Activated T-cell treated with anti-CD3 and anti-CD28 coated beads for 48 hours (primary cell): ENCODE data around the gene HNRNPA0.

ENCODE experiments used
- DNase-seq: peaks from one replicate; pipeline ENCODE4 v3.0.0-alpha.2; 2020; ENCODE audit warnings: low read depth

The HNRNPA0 gene

DNA sequence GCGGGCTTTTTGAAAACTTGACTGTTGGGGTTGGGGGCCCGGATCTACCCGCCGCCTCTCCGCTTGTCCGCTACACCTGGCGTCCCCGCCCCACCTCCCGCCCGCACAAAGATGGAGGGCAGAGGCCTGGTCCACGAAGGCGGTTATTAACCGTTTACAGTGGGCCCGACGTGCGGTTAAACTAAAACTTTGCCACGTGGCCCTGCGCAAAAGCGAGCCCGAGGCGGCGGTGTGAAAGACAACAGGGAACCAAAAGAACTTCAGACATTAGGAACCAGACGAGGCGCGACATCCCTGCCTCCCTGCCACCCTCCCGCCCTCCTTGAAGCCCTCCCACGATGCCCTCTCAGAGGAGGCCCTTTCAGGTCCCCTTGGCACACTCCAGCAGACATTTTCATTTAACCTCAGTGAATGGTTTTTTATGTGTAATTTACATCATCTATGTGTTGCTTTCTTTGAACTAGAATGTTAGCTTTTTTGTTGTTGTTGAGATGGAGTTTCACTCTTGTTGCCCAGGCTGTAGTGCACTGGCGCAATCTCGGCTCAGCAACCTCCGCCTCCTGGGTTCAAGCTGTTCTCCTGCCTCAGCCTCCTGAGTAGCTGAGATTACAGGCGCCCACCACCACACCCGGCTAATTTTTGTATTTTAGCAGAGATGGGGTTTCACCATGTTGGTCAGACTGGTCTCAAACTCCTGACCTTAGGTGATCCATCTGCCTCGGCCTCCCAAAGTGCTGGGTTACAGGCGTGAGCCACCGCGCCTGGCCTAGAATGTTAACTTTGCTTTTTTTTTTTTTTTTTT is 999 bp upstream of the HNRNPA0 start:
- no peak for DNase-seq

DNA sequence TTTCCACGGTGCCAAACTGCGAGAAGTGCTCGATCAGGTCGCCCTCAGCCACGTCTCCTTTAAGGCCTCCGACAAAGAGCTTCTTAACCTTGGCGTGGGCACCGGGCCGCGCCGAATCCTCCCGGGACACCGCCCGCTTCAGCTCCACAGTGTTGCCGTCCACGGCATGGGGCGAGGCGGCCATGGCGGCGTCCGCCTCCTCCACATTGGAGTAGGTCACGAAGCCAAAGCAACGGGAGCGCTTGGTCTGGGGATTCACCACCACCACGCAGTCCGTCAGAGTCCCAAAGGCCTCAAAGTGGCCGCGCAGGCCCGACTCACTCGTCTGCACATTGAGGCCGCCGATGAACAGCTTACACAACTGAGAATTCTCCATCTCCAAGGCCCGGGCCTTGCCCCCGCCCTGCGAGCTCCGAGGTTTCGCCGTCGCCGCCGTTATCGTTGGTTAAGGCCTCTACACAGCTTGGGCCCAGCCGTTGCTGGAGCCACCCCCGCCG is 424 bp downstream of the HNRNPA0 start:
- no peak for DNase-seq

DNA sequence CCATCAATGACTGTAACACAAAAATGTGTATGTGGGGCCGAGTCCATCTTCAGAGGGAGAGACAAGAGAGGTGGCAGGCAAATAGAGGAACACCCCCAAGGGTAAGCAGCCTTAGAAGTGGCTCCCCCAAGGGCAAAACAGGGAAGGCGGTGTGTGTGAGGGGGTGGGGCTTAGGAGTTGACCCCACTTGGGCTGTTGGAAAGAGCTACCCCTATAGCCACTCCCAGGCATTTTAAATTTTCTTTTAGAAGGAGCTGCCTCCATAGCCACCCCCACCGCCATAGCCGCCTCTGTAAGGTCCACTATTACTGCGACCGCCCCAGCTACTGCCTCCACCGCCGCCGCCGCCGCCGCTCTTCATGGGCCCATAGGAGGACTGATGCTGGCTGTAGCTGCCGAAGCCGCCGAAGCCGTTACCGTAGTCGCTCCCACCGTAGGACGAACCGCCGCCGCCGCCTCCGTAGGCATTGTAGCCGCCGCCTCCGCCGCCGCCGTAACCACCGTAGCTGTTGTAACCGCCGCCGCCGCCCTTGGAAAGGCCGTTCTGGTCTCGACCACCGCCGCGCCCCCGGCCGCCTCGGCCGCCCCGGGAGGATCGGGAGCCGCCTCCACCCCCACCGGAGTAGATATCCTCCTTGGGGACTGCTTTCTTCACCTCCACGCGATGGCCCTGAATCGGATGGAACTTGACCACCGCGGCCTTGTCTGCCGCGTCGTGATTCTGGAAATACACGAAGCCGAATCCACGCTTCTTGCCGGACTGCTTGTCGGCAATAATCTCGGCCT is 1.1 kb downstream of the HNRNPA0 start:
- DNase-seq = peak; percentile 27

DNA sequence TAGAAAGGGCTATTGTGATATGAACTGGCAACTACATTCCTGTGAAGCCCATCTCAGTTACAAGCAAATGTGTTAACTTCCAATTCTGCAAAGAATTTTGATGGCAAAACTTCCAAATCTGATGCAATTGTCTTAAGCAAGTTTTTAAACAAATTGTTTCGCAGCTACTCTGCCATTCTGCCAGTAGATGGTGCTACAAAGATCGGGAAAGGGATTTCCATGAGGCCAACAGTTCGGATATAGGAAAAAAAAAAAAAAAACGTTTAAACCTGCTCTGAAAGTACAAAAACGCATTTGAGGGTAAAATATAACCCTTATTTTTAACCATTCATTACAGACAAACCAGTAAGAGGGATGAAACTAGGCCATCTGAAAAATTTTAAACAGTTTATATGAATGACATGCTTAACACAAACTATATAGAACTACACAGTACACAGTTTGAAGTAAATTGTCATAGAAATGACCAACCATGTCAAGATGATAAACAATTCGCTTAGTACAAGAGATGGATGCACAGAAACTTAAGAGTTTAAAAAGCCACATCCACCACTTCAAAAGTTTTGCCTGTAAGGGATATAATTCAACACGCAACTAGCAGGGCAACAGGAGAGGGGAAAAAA is 2.2 kb downstream of the HNRNPA0 start:
- DNase-seq = no peak

DNA sequence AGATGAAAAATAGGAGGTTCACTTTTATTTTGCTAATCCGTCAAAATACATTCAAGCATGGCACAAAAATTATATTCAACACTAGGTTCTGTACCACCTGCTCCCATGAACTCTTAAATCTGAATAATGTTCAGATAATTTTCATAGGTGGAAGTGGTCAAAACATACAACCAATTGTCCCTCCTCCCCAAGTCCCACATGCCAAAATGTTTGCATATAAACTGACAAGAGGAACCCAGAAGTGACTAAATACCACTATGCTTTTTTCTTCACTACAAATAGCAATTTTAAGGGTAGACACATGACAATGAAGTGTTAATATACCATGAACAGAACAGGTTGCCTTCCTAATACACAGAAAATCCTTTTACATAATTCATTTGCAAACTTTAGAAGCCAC is 3.7 kb downstream of the HNRNPA0 start:
- no peak for DNase-seq

DNA sequence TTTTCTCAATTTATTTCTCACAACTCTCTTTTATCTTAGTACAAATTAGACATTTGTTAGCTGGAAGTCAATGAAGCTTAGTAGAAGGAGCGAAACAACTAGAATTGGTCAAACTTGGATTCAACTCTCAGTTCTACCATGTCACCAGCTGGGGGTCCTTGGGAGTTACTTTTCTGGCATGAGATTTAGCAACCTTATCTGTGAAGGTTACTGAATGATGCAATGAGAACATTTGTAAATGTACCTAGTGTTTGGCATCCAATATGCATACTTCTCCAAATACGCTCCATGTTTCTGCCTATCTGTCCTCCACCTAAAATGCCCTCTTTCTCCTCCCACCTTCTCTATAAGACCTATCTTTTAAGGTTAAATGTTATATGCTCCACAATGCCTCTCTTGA is 6.3 kb downstream of the HNRNPA0 start:
- DNase-seq = no peak

DNA sequence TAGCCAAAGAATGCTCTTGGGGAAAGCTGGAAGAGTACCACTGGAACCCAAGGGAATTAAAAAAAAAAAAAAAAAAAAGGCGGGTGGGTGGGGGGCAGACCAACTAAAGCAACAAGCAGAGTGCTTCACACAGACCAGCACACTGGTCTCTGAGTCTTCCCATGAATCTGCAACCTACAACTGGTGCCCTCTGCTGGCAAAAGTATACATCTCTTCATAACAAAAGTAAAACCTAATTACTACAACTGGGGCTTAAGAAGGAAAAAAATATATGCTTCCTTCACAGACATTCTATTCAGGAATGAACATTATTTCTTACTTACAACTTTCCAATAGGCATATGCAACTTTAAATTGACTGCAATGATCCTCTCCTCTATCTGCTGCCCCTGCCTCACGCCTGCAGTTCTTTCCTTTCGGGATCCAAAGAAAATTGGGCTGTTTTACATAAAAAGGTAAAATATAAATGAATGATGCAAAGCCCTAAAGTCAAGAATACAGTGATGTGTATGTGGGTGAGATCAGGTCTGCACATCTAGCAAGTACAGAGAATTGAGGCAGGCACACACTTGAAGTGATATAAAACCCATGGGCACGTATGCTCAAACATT is 11.0 kb downstream of the HNRNPA0 start:
- DNase-seq = peak; percentile 19

DNA sequence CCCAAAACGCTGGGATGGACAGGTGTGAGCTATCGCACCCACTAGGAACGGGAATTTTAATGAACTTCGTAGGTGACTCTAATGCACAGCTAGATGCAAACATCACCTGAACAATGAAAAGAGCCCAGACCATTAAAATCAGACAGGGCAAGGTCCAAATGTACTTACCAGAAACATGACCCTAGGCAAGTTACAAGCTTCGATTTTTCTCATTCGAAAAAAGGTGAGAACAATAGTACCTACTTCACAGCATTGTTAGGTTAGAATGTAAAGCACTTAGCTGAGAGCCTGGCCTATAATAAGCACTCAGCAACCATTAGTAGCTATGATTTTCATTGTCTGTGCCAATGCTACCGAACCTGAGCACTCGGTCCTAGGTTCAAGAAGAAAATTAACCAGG is 12.4 kb downstream of the HNRNPA0 start:
- DNase-seq = no peak

DNA sequence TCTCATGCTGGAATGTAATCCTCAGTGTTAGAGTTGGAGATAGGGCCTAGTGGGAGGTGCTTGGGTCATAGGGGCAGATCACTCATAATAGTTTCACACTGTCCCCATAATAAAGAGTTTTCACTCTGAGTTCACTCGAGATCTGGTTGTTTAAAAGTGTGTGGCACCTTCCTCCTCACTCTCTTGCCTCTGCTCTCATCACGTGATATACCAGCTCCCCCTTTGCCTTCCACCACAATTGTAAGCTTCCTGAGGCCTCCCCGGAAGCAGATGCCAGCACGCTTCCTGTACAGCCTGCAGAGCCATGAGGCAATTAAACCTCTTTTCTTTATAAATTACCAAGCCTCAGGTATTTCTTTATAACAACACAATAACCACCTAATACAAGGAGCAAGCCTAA is 14.4 kb downstream of the HNRNPA0 start:
- no peak for DNase-seq

DNA sequence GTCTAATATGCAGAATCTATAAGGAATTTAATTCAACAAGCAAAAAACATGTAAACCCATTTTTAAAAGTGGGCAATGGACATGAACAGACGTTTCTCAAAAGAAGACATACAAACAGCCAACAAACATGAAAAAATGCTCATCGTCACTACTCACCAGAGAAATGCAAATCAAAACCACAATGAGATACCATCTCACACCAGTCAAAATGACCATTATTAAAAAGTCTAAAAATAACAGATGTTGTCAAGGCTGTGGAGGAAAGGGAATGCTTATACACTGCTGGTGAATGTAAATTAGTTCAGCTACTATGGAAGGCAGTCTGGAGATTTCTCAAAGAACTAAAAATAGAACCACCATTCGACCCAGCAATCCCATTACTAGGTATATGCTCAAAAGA is 15.2 kb downstream of the HNRNPA0 start:
- DNase-seq = no peak

DNA sequence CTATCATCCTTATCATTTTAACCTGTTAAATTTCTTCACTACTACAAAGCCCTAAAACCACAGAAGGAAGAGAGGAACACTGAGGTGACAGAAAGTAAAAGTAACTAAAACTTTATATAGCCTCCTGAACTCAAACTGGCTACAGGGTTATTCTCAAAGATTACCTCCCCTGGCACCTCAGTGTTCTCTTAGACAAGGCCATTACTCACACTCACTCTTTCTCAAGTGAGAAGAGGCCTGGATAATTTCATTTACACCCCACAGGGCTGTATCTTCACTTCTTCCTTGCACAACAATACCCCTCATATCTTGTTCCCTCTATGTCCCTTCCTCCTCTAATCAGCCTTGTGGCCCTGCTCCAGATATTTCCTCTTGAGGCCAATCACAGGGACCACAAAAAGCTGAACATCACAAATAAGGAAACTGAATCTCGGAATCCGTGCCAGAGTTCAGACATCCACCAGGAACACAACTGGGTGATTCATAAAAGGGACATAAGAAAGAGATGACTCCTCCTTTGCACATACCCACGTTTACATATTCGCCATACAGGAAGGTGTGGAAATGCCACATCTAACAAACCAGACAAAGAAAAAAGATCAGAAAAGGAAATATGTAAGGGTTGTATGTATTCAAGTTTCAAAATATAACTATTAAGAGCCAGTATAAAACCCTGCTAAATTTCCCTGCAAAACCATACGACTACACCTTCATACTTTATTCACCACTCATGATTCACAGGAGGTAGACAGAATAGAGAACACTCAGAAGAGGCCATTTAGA is 16.6 kb downstream of the HNRNPA0 start:
- DNase-seq = peak; percentile 21

DNA sequence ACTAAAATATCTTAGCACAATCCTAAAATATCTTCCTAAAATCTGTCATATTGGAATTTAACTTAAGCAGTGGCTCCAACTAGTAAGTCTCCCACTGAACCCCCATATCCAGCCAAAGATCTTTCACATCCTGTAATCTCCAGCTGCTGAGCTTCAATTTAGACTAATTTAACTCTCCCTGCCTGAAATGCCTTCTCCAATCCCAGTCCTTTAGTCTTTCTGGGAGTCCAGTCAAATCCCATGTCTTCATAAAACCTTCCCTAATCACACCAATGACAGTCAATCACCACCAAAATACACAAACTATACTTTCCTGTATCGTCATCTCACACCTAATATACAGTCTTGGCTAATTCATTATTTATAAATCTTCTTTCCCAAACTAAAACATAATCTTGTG is 17.7 kb downstream of the HNRNPA0 start:
- no peak for DNase-seq

DNA sequence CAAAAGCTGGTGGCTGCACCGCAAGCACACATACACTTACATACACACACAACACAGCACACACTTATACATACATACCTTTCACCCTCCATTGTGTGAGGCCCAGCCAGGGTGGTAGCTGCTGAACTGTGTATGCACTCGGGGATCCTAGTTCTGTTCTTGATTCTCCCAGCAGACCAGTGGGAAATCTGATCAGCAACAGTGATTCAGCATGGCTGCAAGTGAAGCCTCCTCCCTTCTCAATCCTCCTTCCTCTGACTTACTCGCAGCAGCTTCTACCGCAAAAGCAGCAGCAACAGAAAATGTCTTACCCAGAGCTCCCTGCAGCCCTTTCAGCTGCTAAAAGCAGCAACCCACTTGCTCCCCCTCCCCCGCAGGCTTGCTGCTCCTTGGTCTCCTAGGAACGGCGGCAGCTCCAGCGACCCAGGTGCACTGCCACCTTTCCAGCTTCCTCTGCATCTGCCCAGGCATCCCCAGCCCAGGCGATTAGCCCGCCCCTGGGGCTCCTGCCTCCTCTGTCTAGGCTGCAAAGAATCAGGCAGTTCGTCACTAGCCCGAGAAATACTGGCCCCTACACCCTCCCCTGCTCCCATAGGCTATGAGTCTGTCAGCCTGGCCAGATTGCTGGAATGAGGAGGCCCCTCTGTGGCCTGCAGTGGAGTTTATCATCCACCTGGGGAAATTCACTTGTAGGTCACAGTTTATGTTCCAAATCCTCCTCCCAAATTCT is 18.4 kb downstream of the HNRNPA0 start, which contains the start of gene KLHL3:
Gene KLHL3 (minus strand): TSS at position 535 of the 730 bp plus-strand sequence. CDS start 443 bp downstream, at position 92.
- DNase-seq = peak; percentile 16

DNA sequence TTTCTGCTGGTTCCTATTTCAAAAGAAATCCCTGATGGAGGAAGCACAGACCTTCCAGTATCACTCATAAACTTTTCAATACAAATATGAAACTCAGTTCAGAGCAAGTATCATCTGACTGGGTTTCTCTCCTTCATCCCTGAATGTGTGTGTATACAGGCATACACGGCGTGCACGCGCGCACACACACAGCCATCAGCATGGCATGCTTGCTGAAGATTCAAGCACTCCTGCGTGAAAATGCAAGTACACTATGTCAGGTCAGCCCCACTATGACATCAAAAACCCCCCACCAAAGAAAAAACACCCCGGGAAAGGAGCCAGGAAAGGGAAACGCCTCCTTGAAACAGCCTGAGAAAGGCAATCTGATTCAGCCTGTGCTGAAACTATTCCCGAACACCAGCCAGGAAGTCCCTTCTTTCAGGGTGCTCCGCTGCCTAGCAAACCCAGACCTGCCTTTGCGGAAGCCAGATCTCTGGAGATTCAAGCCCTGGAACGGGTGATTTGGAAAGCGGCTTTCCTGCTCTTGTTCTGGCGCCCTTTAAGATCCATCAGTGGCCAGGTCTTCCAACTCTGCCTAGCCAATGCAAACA is 19.1 kb downstream of the HNRNPA0 start:
- no peak for DNase-seq

DNA sequence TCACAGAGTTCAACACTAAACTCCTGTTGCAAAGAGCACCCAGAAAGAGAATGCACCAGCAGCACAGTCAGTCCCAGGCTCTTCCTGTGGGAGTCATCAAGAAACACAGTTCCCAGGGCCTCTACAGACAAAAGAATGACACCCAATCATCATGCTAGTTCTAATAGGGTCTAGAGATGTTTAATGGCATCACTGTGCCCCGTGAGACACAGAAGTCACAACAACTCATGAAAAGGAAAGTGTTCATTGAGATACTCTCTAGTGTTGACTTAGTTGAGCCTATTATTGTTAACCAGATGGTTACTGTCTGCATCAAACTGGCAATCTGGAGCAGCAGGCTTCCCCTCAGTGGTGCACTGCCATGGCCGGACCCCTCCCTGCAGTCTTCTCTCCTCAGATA is 19.8 kb downstream of the HNRNPA0 start:
- no peak for DNase-seq

DNA sequence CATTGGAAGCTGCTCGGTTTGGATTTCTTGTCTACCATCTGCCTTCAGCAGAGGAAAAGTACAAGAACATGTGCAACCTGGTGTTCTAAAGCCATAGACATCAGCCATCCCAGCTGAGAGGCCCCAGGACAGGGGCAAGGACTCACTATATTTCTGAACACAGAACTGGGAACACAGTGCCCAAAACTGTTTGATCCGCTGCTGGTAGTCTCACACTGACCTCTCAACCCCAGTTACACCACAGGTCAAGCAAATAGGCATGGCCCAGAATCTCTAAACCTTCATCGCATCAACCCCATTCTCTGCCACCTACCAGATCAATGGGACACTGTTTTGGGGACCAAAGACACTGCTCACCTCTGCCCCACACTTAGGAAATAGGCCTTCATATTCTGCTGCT is 20.2 kb downstream of the HNRNPA0 start:
- DNase-seq = no peak

DNA sequence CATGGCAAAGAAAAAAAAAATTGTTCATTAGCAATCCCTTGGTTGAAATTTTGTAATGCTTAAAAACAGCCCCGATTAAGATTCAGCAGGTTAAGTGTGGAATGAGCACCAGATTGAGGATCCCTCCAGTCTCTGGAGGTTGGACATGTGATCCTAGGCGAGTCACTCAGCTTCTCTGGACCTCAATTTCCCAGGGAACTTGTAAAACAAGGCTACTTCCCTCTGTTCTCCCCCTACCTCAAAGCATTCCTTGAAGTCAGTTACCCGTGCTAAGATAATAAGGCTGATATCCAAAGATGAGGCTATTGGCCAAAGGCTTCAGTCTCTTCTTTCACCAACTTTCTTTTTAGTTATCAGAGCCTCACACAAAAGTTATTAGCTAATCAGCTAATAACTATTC is 21.2 kb downstream of the HNRNPA0 start:
- DNase-seq = no peak

DNA sequence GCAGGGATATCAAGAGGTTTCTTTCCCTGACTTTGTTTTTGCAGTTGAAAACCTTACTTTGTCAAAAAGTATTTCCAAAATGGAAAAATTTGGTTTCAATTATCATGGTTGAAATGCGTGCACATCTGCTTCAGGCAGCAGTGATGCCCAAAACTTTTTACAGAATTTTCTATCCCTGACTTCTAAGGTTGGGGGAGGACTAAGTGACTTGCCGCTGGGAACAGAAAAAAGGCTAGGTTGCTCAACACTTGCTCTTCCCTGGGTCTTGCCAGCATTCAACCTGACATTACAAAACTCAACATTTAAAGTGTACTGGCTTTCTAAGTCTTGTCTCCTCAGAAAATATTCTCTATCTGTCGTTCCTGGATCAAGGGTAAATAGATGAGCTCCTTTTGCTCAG is 23.0 kb downstream of the HNRNPA0 start:
- no peak for DNase-seq

DNA sequence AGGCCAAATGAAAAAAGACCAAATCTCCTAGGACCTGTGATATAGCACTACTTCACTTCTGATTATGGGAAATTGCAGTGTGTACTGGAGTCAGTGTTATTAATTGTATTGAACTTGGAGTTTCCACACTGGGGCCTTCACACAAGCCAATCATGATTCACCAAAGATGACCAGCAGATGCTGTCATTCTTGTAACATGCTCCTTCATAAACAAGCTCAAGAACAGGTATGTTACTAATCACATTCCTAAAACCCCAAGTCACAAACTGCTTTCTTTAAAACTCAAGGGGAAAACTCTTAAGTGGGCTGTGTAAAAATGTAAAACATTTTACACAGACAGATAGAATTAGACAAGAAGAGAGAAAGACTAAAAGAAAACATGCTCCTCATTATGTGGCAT is 23.8 kb downstream of the HNRNPA0 start:
- DNase-seq = no peak

DNA sequence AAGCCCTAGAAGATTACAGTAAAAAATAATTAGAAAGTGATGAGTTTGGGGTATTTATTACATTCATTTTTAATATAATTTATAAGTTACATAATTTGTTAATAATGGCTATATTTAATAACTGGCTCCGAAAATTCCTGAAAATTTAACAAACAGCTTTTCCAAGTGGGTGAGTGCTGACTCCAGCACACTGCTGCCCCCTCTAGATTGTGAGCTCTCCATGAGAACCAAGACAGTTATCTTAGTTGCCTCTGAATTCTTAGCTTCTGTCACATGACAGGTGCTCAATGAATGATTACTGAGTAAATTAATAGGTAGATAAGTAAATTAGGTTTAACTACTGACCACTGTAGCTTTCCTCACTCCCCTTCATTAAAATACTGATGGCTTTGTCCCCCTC is 26.1 kb downstream of the HNRNPA0 start:
- DNase-seq = no peak
